WTC11 (cell line): ENCODE data around the gene TCHH. TPM values are rescaled to one million over a fixed set of nuclear protein-coding genes. Genes with fewer than 3 reads are reported as not detected.

ENCODE experiments used
- ATAC-seq: fragments of 200-7000 bp; cut with Tn5 transposase; 2 replicates; pipeline ENCODE4 v1.10.0; 2021; ENCODE audit warnings: mild to moderate bottlenecking, moderate library complexity
- CTCF ChIA-PET: fragments of 300-600 bp; sonication (Branson Sonifier 250); formaldehyde crosslinking; loops from one replicate; lab custom pipeline; 2021; ENCODE audit warnings: antibody characterized with exemption; lab: Charles Lee
- POLR2A ChIA-PET: fragments of 350-600 bp; sonication (Branson Sonifier 250); formaldehyde crosslinking; loops from one replicate; lab custom pipeline; 2021; ENCODE audit warnings: antibody characterized with exemption; lab: Charles Lee
- DNase-seq: peaks from one replicate; pipeline ENCODE4 v3.0.0; 2021; ENCODE audit warnings: low spot score
- H3K27ac Mint-ChIP-seq: 2 replicates; pipeline ENCODE4 v1.8.0; 2021; ENCODE audit warnings: mixed read lengths
- H3K27me3 Mint-ChIP-seq: 2 replicates; pipeline ENCODE4 v1.8.0; 2021; ENCODE audit warnings: low read depth, mild to moderate bottlenecking, moderate library complexity, mixed read lengths
- H3K36me3 Mint-ChIP-seq: 2 replicates; pipeline ENCODE4 v1.8.0; 2021; ENCODE audit warnings: mixed read lengths
- H3K4me1 Mint-ChIP-seq: 2 replicates; pipeline ENCODE4 v1.8.0; 2022; ENCODE audit warnings: mixed read lengths
- H3K4me3 Mint-ChIP-seq: 2 replicates; pipeline ENCODE4 v1.8.0; 2021; ENCODE audit warnings: mild to moderate bottlenecking, moderate library complexity, mixed read lengths
- H3K9me3 Mint-ChIP-seq: 2 replicates; pipeline ENCODE4 v1.8.0; 2021; ENCODE audit warnings: mixed read lengths
- AR ChIP-seq: fragments of 250-450 bp; sonication (Bioruptor Pico); IDR thresholded peaks from 2 replicates; pipeline ENCODE4 v1.9.0; 2021; ENCODE audit warnings: mild to moderate bottlenecking
- CBFB ChIP-seq: sonication (generic); formaldehyde crosslinking; IDR thresholded peaks from 2 replicates; pipeline ENCODE4 v1.8.1; 2022; ENCODE audit warnings: mild to moderate bottlenecking, low read depth, missing genetic modification reagents
- EMX1 ChIP-seq: fragments of 250-450 bp; sonication (Bioruptor Pico); IDR thresholded peaks from 2 replicates; pipeline ENCODE4 v1.8.0; 2021; ENCODE audit warnings: mild to moderate bottlenecking
- MLX ChIP-seq: sonication (generic); formaldehyde crosslinking; IDR thresholded peaks from 2 replicates; pipeline ENCODE4 v1.8.1; 2023; ENCODE audit warnings: mild to moderate bottlenecking, missing genetic modification reagents, moderate library complexity
- RELA ChIP-seq: sonication (generic); formaldehyde crosslinking; IDR thresholded peaks from 2 replicates; pipeline ENCODE4 v1.8.1; 2022; ENCODE audit warnings: missing genetic modification reagents, mild to moderate bottlenecking, borderline replicate concordance
- SMAD4 ChIP-seq: sonication (generic); formaldehyde crosslinking; IDR thresholded peaks from 2 replicates; pipeline ENCODE4 v1.8.0; 2022; ENCODE audit warnings: mild to moderate bottlenecking, missing genetic modification reagents
- SP1 ChIP-seq: sonication (generic); formaldehyde crosslinking; conservative IDR thresholded peaks from 2 replicates; pipeline ENCODE4 v1.8.1; 2022; ENCODE audit warnings: missing genetic modification reagents
- ZNF263 ChIP-seq: sonication (generic); formaldehyde crosslinking; IDR thresholded peaks from 2 replicates; pipeline ENCODE4 v1.8.1; 2022; ENCODE audit warnings: low read depth, mild to moderate bottlenecking, moderate library complexity, missing genetic modification reagents
- ZNF281 ChIP-seq: sonication (generic); formaldehyde crosslinking; IDR thresholded peaks from 2 replicates; pipeline ENCODE4 v1.8.0; 2023; ENCODE audit warnings: mild to moderate bottlenecking, missing genetic modification reagents
- ZNF416 ChIP-seq: fragments of 250-450 bp; sonication (Bioruptor Pico); IDR thresholded peaks from 2 replicates; pipeline ENCODE4 v1.9.0; 2021; ENCODE audit warnings: mild to moderate bottlenecking, inconsistent platforms
- ZNF425 ChIP-seq: fragments of 250-450 bp; sonication (Bioruptor Pico); conservative IDR thresholded peaks from 2 replicates; pipeline ENCODE4 v1.9.0; 2021; ENCODE audit warnings: mild to moderate bottlenecking
- ZNF512 ChIP-seq: sonication (generic); formaldehyde crosslinking; IDR thresholded peaks from 2 replicates; pipeline ENCODE4 v1.8.1; 2022; ENCODE audit warnings: missing genetic modification reagents, borderline replicate concordance
- ZSCAN18 ChIP-seq: fragments of 250-450 bp; sonication (Bioruptor Pico); IDR thresholded peaks from 2 replicates; pipeline ENCODE4 v2.1.2; 2022; ENCODE audit warnings: mild to moderate bottlenecking, moderate library complexity
- total RNA-seq: library from RNA; stranded (reverse); gene quantifications from 3 replicates; pipeline ENCODE4 v1.2.3, GENCODE V29; 2021

The TCHH gene
- total RNA-seq, 1 experiment from 2014 or later: 0.04 TPM

GRCh38 chr1:152110365-152110859 is 4.8 kb downstream of the TCHH start:
- DNase-seq (peak; percentile 37), ATAC-seq (peak; percentile 15)
- ChIA-PET CTCF (interaction anchor here (0.9 to 5.8 kb wide), 9 partner anchors 23 to 109 kb away, joined by 3 to 41 read pairs (median 5); no protein-coding TSS in a partner anchor), POLR2A (interaction anchor here (0.9 kb wide), 1 partner anchor 57 kb away, joined by 3 read pairs; no protein-coding TSS in a partner anchor)
- TF ChIP-seq ZNF263 (CRISPR knock-in tag) (peak; percentile 74; the same call in 1 of the 2 replicates), EMX1 (CRISPR knock-in tag) (no peak), ZNF512 (CRISPR knock-in tag) (0 out of 2 replicates have a peak, but pooled peaks have one; percentile 24)
- Mint-ChIP-seq H3K4me1 (no peaks in the 10 kb centered on the region; the same call in 1 of the 2 replicates), H3K4me3 (no peak overlapping the region), H3K36me3 (peaks cover 7% of the 10 kb centered on the region; the same call in 1 of the 2 replicates), H3K9me3 (peaks cover 5% of the 10 kb centered on the region), H3K27ac (no peak overlapping the region), H3K27me3 (no peaks in the 10 kb centered on the region)

GRCh38 chr1:152109998-152110294 is 5.3 kb downstream of the TCHH start:
- Mint-ChIP-seq H3K27me3 (no peaks in the 10 kb centered on the region), H3K36me3 (peaks cover 6% of the 10 kb centered on the region; the same call in 1 of the 2 replicates)
- CTCF ChIA-PET: interaction anchor here (0.9 to 5.8 kb wide), 7 partner anchors 32 to 108 kb away, joined by 3 to 41 read pairs (median 5); no protein-coding TSS in a partner anchor

More at GRCh38 chr1:152109998-152110294, 5.3 kb downstream of the TCHH start:
- H3K27ac Mint-ChIP-seq: no peak overlapping the region
- POLR2A ChIA-PET: interaction anchor here (0.7 kb wide), 1 partner anchor 61 kb away, joined by 4 read pairs; no protein-coding TSS in a partner anchor
- no peak for TF ChIP-seq ZNF425 (CRISPR knock-in tag)
- no peak for TF ChIP-seq SMAD4 (CRISPR knock-in tag)
- no peak for TF ChIP-seq CBFB (CRISPR knock-in tag)
- TF ChIP-seq ZSCAN18: no peak
- TF ChIP-seq SP1: no peak
- no peak for TF ChIP-seq MLX (CRISPR knock-in tag)
- TF ChIP-seq ZNF281: no peak
- TF ChIP-seq AR (CRISPR knock-in tag): no peak
- no peak for TF ChIP-seq RELA (CRISPR knock-in tag)
- TF ChIP-seq ZNF416 (CRISPR knock-in tag): no peak
- no peak for ATAC-seq
- DNase-seq: no peak
- H3K9me3 Mint-ChIP-seq: peaks cover 3% of the 10 kb centered on the region
- no peaks in the 10 kb centered on the region; the same call in 1 of the 2 replicates for H3K4me1 Mint-ChIP-seq
- no peak overlapping the region for H3K4me3 Mint-ChIP-seq
